ENCODE data around the gene NEURL1B.

- TF ChIP-seq EZH2 (IDR thresholded peaks at IDR 0.05) (no peak), POLR2AphosphoS5 (IDR thresholded peaks at IDR 0.05; ENCODE audit: borderline replicate concordance, low read depth, low read length) (no peak)
Measured at GRCh38 chr5:172616730-172617129, 24.3 kb upstream of the NEURL1B start.

Measured in SK-N-MC (cell line).